NCI-H2196 (cell line): Measurements from ENCODE around the gene MORN1.

Experiments used
- DNase-seq: peaks from one replicate; lab custom pipeline; 2025; ENCODE audit not compliant: unreplicated experiment; lab: John Stamatoyannopoulos, UW

The MORN1 gene

GRCh38 chr1:2353551-2354438, 37.6 kb downstream of the MORN1 start:
- DNase-seq: no peak

DNA sequence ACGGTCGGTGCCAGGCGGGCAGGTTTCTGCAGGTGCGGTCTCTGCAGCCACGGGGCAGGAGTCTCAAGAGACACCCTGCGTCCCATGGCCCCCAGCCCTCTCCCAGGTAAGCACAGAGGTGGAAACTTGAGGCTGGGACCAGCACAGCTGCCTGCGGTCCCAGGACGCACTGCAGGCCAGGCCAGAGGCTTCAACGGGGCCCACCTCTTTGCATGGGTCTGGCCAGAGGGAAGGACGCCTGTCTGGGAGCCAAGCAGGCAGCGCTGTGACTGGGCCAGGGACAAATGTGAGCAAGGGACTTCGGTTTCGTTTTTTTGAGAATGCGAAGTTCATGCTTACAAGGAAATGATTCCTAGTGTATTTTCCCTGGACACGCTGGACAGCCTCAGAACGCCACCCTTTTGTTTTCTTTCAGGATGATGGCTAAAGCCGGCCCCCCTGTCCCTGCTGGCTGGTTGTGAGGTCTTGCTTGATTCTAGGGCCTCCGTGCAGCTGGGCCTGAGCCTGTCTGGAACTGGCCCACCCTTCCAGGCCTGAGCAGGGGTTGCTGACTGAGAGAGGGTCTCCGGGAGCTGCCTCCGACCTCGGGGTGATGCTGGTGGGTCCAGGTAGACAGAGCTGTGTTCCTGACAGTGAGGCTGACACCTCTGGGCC, 38.3 kb downstream of the MORN1 start:
- DNase-seq: no peak

DNA sequence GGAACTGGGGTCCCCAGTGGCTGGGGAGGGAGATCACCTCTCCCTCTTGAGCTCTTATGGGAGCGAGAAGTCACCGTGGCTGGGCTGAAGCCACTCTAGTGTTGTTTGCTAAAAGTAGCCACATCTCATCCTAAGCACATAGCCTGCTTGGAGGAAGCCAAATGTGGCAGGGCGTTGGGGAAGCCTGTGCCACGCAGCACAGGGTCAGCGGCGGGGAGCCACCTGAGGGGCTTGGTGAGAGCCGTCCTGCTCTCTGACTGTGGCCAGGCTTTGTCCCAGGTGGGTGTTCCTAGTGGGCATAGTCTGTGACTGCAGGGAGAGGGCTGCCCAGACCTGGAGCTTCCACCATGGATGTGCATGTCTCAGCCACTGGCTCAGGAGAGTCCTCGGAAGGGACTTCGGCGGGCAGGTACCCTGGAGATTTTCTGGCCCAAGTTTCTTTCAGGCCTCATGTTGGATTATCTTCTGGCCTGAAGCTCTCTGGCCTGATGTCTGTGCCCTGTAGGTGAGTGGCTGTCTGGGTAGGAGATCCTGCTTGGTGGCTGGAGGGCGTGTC, 38.9 kb downstream of the MORN1 start:
- no peak for DNase-seq

GRCh38 chr1:2351723-2352122, 39.6 kb downstream of the MORN1 start:
- no peak for DNase-seq

- DNase-seq: no peak
These were observed 40.3 kb downstream of the MORN1 start for GRCh38 chr1:2350911-2351655.

- no peak for DNase-seq
These were observed 40.9 kb downstream of the MORN1 start for GRCh38 chr1:2350501-2350900.

DNA sequence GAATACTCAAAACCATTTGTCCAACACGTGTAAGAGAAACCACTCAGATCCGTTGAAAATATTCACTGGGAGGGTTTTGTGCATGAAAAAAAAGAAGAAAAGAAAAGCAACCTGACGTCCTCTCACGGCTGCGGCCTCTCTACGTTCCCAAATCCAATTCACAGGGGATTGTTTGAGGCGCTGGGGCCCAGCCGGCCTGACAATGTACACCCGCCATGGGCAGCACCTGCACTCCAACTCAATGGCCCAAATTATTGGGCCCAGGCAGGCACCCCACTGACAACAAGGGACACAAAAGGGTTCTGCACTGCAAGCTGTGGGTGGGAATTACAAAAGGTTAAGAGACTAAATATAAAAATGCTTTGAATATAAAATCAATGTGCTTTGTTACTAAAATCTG, 41.5 kb downstream of the MORN1 start:
- no peak for DNase-seq

- no peak for DNase-seq
These were observed 42.7 kb downstream of the MORN1 start for GRCh38 chr1:2348346-2349325.

GRCh38 chr1:2347896-2348295, 43.5 kb downstream of the MORN1 start:
- no peak for DNase-seq

DNA sequence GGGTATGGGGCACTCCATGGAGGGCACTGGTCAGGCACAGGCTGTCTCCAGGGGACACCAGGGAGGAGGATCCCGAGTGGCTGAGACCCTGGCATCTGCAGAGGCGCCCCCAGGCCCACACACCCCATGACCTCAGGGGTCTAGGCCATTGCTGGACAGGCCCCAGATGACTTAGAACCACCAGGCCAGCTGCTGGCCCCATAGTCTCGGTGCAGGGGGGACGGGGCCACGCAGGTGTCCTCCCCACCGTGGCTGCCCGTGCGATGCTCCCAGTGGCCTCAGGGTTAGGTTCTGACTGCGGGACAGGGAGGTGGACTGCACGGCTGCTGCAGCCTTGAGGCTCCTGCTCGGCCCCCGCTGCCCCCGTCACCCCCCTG, 44.0 kb downstream of the MORN1 start:
- DNase-seq: no peak

GRCh38 chr1:2346691-2347408, 44.5 kb downstream of the MORN1 start:
- no peak for DNase-seq

DNA sequence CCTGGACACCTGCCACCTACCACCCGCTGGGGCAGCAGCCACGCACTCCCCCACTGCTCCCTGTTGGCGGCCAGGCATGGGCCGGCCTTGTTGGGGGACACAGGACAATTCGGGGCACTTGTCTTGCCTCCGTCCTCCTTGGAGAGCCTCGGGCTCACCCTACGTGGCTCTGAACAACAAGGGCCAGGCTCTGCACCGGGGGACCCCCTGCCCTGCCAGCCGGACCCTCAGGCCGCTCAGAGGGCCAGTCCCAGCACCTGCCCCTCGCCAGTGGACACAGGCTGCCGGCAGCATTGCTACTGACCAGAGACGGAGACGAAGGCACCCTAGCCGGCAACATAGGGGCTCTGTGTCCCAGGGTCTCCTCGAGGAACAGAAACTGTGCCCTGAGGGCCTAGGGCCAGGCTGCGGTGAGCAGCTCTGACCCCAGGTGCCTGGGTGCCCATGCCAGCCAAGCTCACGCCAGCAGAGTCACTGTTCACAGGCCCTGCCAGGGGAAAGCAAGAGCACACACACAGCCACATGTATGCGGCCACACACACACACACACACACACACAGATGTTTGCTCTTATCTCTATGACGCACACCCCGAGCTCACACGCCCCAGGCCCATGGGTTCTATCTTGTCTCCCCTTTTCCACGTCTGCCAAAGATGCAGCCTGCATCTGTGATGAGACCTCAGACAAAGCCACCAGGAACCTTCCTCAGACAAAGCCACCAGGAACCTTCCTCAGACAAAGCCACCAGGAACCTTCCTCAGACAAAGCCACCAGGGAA, 45.9 kb downstream of the MORN1 start:
- no peak for DNase-seq

DNA sequence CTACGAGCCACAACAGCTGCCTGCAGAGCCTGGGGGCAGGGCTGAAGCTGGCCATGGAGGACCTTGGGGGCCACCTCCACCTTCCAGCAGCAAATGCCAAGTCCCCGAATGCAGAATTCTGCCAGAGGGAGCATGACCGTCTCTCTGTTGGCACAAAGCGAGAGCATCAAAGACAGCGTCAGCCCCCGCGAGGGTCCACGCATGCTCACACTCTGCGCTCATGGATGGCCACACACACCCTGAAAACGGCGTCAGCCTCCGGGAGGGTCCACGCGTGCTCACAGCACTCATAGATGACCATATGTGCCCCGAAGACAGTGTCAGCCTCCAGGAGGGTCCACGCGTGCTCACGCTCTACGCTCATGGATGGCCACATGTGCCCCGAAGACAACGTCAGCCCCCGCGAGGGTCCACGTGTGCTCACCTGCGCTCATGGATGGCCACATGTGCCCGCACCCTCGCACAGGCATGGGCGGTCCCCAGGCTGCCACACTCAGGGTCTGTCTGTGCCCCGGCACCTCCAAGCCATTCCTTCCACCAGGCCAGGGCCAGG, 46.5 kb downstream of the MORN1 start:
- no peak for DNase-seq

DNA sequence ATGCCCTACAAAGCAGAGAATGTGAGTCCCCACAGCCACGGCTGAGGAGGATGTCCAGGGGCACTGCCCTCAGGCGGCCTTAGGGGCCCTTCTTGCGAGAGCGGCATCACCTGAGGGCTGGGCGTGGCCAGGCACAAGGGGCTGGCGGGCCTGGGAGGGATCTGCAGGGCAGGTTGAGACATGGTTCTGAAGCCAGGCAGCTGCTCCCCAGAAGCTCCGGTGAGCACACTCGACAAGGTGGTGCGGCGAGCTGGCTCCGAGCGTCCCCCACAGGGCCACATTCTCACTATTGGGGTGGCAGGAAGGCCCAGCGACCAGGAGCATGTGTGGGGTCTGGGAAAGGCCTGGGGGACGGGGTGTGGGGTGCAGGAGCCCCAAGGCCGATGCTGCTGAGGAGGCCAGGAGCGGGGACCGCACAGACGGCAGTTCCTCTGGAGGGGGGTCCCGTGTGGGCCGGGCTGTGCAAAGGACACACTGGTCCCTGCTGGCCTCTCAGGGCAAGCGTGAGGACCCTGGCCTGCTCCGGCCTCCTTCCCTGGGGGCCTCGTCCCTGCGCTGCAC, 47.2 kb downstream of the MORN1 start:
- DNase-seq: no peak

GRCh38 chr1:2343023-2343935, 48.1 kb downstream of the MORN1 start:
- no peak for DNase-seq

DNA sequence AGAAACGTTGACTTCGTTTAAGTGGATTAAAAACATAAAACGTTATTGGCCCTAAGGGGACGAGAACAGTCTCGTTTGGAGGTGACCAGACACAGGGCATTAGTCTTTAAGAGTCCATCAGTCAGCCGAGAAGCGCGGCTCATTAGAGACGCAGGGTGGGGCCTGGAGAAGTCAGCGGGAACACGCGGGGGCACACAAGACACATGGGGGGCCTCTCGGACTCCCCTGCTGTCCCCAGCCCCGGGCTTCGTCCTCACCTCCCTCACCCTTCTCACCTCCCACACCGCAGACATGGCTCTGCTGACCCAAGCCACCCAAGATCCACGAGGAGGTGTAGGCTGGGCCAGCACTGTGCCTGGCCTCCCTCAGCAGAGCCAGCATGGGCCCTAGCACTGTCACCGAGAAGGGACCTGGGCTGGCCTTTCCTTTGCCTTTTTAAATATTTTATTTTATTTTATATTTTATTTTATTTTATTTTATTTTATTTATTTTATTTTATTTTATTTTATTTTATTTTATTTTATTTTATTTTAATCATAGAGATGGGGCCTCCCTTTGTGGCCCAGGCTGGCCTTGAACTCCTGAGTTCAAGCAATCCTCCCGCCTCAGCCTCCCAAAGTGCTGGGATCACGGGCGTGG, 48.9 kb downstream of the MORN1 start:
- no peak for DNase-seq
